Measurements from ENCODE around the gene MSL3B.

Gene MSL3B

DNA sequence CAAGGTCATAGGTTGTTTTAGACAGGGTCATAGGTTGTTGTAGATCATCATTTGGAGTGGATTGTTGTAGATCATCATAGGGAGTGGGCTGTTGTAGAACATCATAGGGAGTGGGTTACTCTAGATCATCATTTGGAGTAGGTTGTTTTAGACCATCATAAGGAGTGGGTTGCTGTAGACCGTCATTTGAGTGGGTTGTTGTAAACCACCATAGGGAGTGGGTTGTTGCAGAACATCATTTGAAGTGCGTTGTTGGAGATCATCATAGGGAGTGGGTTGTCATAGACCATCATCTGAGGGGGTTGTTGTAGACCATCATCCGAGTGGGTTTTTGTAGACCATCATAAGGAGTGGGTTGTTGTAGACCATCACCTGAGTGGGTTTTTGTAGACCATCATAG, 39.4 kb upstream of the MSL3B start:
- Histone ChIP-seq H3K27ac (replicated peaks; ENCODE audit: low read length) (no peak overlapping the region), H3K27me3 (ENCODE audit: control insufficient read depth in 3 of 3, insufficient read depth in 3 of 3, low read depth in 1 of 3, low read length in 3 of 3) (no peaks in the 10 kb centered on the region), H3K18ac (ENCODE audit: low read length) (no peak overlapping the region), H3K36me3 (replicated peaks in 1 of 2; ENCODE audit: control insufficient read depth in 2 of 2, insufficient read depth in 2 of 2, low read length in 2 of 2) (no peaks in the 10 kb centered on the region), H3K9ac (ENCODE audit: low read depth, low read length, poor library complexity) (no peak overlapping the region), H3K4me1 (ENCODE audit: control insufficient read depth in 2 of 2, insufficient read depth in 1 of 2, low read depth in 1 of 2, low read length in 2 of 2) (no peaks in the 10 kb centered on the region), H2BK120ac (ENCODE audit: low read depth, low read length) (no peak overlapping the region), H2BK15ac (ENCODE audit: low read length) (no peak overlapping the region), H2BK12ac (ENCODE audit: low read length) (no peak overlapping the region), H3K4ac (ENCODE audit: low read length) (no peak overlapping the region), H2AFZ (ENCODE audit: low read length) (no peak overlapping the region), H3K4me2 (ENCODE audit: insufficient read depth, low read length, poor library complexity, severe bottlenecking) (no peak overlapping the region), H4K91ac (ENCODE audit: low read depth, low read length, poor library complexity) (no peak overlapping the region), H3K14ac (ENCODE audit: low read length) (no peak overlapping the region), H3K23ac (ENCODE audit: low read depth, low read length, poor library complexity) (no peak overlapping the region), H3K4me3 (ENCODE audit: low read length in 2 of 2) (no peak overlapping the region), H4K8ac (ENCODE audit: low read depth, low read length) (no peak overlapping the region), H3K9me3 (replicated peaks in 1 of 2; ENCODE audit: control insufficient read depth in 2 of 2, insufficient read depth in 1 of 2, low read depth in 1 of 2, low read length in 2 of 2) (no peaks in the 10 kb centered on the region), H2BK5ac (ENCODE audit: low read length) (no peak overlapping the region), H2AK5ac (ENCODE audit: low read depth, low read length) (no peak overlapping the region), H3K79me1 (ENCODE audit: low read depth, low read length) (no peaks in the 10 kb centered on the region)
- no peak for DNase-seq (ENCODE audit: low spot score)
- no CpG with 5 or more reads among the region's 3 CpGs for WGBS, 2 donors (ENCODE audit: extremely low coverage in 2 of 2, insufficient read length in 2 of 2, insufficient replicate concordance in 1 of 2)

DNA sequence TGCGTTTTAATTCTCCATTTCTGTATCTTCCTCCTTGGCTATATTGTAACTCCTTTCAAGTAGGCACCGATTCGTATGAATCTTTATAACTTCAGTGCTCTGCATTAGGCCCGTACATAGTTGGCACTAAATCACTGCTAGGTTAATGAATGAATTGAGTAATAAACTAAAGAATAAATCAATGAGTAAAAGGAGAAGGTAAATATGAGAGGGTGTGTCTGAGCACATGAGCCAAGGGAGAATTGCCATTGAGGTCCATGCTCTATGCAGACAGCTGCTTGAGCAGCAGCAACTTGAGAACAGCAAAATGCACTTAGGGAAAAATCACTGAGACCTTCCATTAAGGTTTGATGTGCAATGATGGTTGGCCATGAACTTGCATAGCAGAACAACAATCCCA, 37.8 kb upstream of the MSL3B start:
- Histone ChIP-seq H2BK15ac (ENCODE audit: low read length) (no peak overlapping the region), H3K4ac (ENCODE audit: low read length) (no peak overlapping the region), H3K9ac (ENCODE audit: low read depth, low read length, poor library complexity) (no peak overlapping the region), H3K4me2 (ENCODE audit: insufficient read depth, low read length, poor library complexity, severe bottlenecking) (no peak overlapping the region), H3K23ac (ENCODE audit: low read depth, low read length, poor library complexity) (no peak overlapping the region), H3K27ac (replicated peaks; ENCODE audit: low read length) (no peak overlapping the region), H3K4me3 (ENCODE audit: low read length in 2 of 2) (no peak overlapping the region), H3K18ac (ENCODE audit: low read length) (no peak overlapping the region), H4K91ac (ENCODE audit: low read depth, low read length, poor library complexity) (no peak overlapping the region), H2BK12ac (ENCODE audit: low read length) (no peak overlapping the region), H3K27me3 (ENCODE audit: control insufficient read depth in 3 of 3, insufficient read depth in 3 of 3, low read depth in 1 of 3, low read length in 3 of 3) (no peaks in the 10 kb centered on the region), H2AK5ac (ENCODE audit: low read depth, low read length) (no peak overlapping the region), H3K79me1 (ENCODE audit: low read depth, low read length) (no peaks in the 10 kb centered on the region), H3K9me3 (replicated peaks in 1 of 2; ENCODE audit: control insufficient read depth in 2 of 2, insufficient read depth in 1 of 2, low read depth in 1 of 2, low read length in 2 of 2) (no peaks in the 10 kb centered on the region), H2AFZ (ENCODE audit: low read length) (no peak overlapping the region), H4K8ac (ENCODE audit: low read depth, low read length) (no peak overlapping the region), H2BK120ac (ENCODE audit: low read depth, low read length) (no peak overlapping the region), H3K36me3 (replicated peaks in 1 of 2; ENCODE audit: control insufficient read depth in 2 of 2, insufficient read depth in 2 of 2, low read length in 2 of 2) (no peaks in the 10 kb centered on the region), H2BK5ac (ENCODE audit: low read length) (no peak overlapping the region), H3K4me1 (ENCODE audit: control insufficient read depth in 2 of 2, insufficient read depth in 1 of 2, low read depth in 1 of 2, low read length in 2 of 2) (no peaks in the 10 kb centered on the region), H3K14ac (ENCODE audit: low read length) (no peak overlapping the region)
- no peak for DNase-seq (ENCODE audit: low spot score)
- no CpG with 5 or more reads among the region's 4 CpGs for WGBS, 2 donors (ENCODE audit: extremely low coverage in 2 of 2, insufficient read length in 2 of 2, insufficient replicate concordance in 1 of 2)

DNA sequence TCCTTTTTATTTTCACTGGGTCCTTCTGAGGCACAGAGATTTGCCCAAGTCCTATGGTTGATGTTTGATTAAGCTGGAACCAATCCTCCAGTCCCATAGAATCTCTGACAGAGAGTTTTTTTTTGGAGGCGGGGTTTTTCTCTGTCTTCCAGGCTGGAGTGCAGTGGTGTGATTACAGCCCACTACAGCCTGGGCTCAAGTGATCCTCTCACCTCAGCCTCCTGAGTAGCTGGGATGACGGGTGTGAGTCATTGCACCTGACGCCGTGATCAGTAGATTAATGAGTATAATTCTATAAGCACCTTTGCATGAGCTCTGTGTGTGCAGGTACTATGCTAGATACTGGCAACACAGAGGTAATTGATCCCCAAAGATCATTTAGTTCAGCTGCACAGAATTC, 33.7 kb upstream of the MSL3B start:
- Histone ChIP-seq H3K27me3 (ENCODE audit: control insufficient read depth in 3 of 3, insufficient read depth in 3 of 3, low read depth in 1 of 3, low read length in 3 of 3) (peaks cover 0 to 4% (median 3%) of the 10 kb centered on the region in 3 experiments), H2BK12ac (ENCODE audit: low read length) (no peak overlapping the region), H4K8ac (ENCODE audit: low read depth, low read length) (no peak overlapping the region), H3K79me1 (ENCODE audit: low read depth, low read length) (no peaks in the 10 kb centered on the region), H3K9me3 (replicated peaks in 1 of 2; ENCODE audit: control insufficient read depth in 2 of 2, insufficient read depth in 1 of 2, low read depth in 1 of 2, low read length in 2 of 2) (peaks cover 0 to 2% of the 10 kb centered on the region in 2 donors), H3K18ac (ENCODE audit: low read length) (no peak overlapping the region), H2AK5ac (ENCODE audit: low read depth, low read length) (no peak overlapping the region), H3K23ac (ENCODE audit: low read depth, low read length, poor library complexity) (no peak overlapping the region), H2BK120ac (ENCODE audit: low read depth, low read length) (no peak overlapping the region), H2BK5ac (ENCODE audit: low read length) (no peak overlapping the region), H3K4me3 (ENCODE audit: low read length in 2 of 2) (no peak overlapping the region), H2AFZ (ENCODE audit: low read length) (no peak overlapping the region), H3K4me2 (ENCODE audit: insufficient read depth, low read length, poor library complexity, severe bottlenecking) (no peak overlapping the region), H3K9ac (ENCODE audit: low read depth, low read length, poor library complexity) (no peak overlapping the region), H3K14ac (ENCODE audit: low read length) (no peak overlapping the region), H2BK15ac (ENCODE audit: low read length) (no peak overlapping the region), H4K91ac (ENCODE audit: low read depth, low read length, poor library complexity) (no peak overlapping the region), H3K4ac (ENCODE audit: low read length) (no peak overlapping the region), H3K36me3 (replicated peaks in 1 of 2; ENCODE audit: control insufficient read depth in 2 of 2, insufficient read depth in 2 of 2, low read length in 2 of 2) (no peaks in the 10 kb centered on the region), H3K4me1 (ENCODE audit: control insufficient read depth in 2 of 2, insufficient read depth in 1 of 2, low read depth in 1 of 2, low read length in 2 of 2) (no peaks in the 10 kb centered on the region), H3K27ac (replicated peaks; ENCODE audit: low read length) (no peak overlapping the region)
- no peak for DNase-seq (ENCODE audit: low spot score)
- WGBS, 2 donors (ENCODE audit: extremely low coverage in 2 of 2, insufficient read length in 2 of 2, insufficient replicate concordance in 1 of 2) = no CpG with 5 or more reads among the region's 4 CpGs

DNA sequence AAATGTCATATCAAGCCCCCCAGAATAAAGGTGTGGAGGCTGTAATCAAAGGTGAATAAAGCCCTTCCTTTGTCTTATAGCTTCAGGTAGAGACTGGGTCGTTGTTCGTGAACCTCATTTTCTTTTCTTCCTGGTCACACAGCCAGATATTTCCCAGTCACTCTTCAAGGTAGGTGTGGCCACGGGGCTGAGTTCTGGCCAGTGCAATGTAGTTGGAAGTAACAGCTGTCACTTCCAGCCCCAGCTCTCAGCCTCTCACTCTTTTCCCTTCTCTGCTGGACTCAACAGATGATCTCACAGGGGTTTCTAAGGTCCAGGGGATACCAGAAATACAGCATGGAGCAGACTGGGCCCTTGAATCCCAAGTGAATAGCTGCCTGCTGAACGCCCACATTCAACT, 33.2 kb upstream of the MSL3B start:
- Histone ChIP-seq H2BK5ac (ENCODE audit: low read length) (no peak overlapping the region), H3K18ac (ENCODE audit: low read length) (no peak overlapping the region), H3K79me1 (ENCODE audit: low read depth, low read length) (no peaks in the 10 kb centered on the region), H3K9me3 (replicated peaks in 1 of 2; ENCODE audit: control insufficient read depth in 2 of 2, insufficient read depth in 1 of 2, low read depth in 1 of 2, low read length in 2 of 2) (peaks cover 0 to 2% of the 10 kb centered on the region in 2 donors), H2BK120ac (ENCODE audit: low read depth, low read length) (no peak overlapping the region), H2BK12ac (ENCODE audit: low read length) (no peak overlapping the region), H3K4ac (ENCODE audit: low read length) (no peak overlapping the region), H3K23ac (ENCODE audit: low read depth, low read length, poor library complexity) (no peak overlapping the region), H3K9ac (ENCODE audit: low read depth, low read length, poor library complexity) (no peak overlapping the region), H3K4me1 (ENCODE audit: control insufficient read depth in 2 of 2, insufficient read depth in 1 of 2, low read depth in 1 of 2, low read length in 2 of 2) (no peaks in the 10 kb centered on the region), H2AK5ac (ENCODE audit: low read depth, low read length) (no peak overlapping the region), H3K4me3 (ENCODE audit: low read length in 2 of 2) (no peak overlapping the region), H4K91ac (ENCODE audit: low read depth, low read length, poor library complexity) (no peak overlapping the region), H3K14ac (ENCODE audit: low read length) (no peak overlapping the region), H3K4me2 (ENCODE audit: insufficient read depth, low read length, poor library complexity, severe bottlenecking) (no peak overlapping the region), H3K36me3 (replicated peaks in 1 of 2; ENCODE audit: control insufficient read depth in 2 of 2, insufficient read depth in 2 of 2, low read length in 2 of 2) (no peaks in the 10 kb centered on the region), H2AFZ (ENCODE audit: low read length) (no peak overlapping the region), H3K27me3 (ENCODE audit: control insufficient read depth in 3 of 3, insufficient read depth in 3 of 3, low read depth in 1 of 3, low read length in 3 of 3) (peaks cover 0 to 4% (median 3%) of the 10 kb centered on the region in 3 experiments), H3K27ac (replicated peaks; ENCODE audit: low read length) (no peak overlapping the region), H4K8ac (ENCODE audit: low read depth, low read length) (no peak overlapping the region), H2BK15ac (ENCODE audit: low read length) (no peak overlapping the region)
- WGBS, 2 donors (ENCODE audit: extremely low coverage in 2 of 2, insufficient read length in 2 of 2, insufficient replicate concordance in 1 of 2) = no CpG with 5 or more reads among the region's 4 CpGs
- DNase-seq (ENCODE audit: low spot score) = no peak
